ENCODE measurements around the gene GLTPD2. TPM values are rescaled to one million over a fixed set of nuclear protein-coding genes. Genes with fewer than 3 reads are reported as not detected.

The GLTPD2 gene
- polyA plus RNA-seq, 6 donors from 2014 or later: not detected

DNA sequence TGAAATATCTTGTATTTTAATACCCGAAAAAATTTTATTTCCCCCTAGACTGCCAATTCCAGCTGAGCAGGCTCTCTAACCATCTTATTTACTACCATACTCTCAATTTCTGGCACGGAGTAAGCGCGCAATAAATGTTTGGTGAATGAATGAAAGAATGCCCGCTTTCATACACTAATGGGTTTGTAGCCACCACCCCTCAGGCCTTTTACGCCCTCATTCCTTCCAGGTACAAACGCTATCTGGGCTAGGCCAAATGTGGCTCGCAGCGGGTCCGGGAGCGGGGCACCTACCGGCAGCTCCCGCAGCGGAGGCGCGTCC, 17.7 kb downstream of the GLTPD2 start:
- peak overlapping the region in 2 of 6 donors; percentile 9 to 69 for H3K27ac Mint-ChIP-seq

DNA sequence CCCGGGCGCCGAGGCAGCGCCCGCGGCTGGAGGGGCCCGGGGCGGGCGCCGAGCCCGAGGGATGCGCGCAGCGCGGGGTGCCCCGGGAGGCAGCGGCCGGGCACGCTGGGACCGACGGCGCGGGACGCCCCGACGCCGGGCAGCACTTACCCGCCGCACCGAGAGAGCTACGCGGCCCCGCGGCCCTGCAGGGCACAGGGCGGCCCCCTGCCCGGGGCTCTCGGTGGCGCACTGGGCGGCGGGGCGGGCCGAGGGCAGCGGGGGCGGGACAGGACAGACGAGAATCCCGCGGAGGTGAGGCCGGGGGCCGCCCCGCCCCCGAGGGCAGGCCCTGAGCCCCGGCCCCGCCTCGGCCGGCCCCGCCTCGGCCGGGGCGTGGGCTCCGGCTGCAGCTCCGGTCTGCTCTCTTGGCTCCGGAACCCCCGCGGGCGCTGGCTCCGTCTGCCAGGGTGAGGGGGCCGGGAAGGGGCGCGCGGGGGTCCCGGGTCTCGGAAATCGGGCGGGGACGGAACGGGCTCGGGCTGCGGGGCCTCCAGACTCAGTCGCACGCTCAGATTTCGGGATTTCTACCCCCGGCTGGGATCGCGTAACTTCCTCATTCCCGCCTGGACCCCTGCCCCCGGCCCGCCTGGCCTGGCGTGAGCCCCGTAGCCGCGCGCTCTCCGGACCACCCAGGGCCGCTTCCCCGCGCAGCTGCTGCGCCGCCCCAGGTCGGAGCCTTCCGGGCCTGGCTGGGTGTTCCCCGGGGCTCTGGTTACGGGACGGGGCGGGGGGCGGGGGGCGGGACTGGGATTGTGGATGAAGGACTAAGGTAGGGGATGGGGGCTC, 18.2 kb downstream of the GLTPD2 start, which contains the start of gene PLD2:
Gene PLD2, plus strand, starts transcription at position 376 of the 828 bp plus-strand sequence. CDS start 621 bp downstream, outside the sequence.
- H3K4me3 Mint-ChIP-seq: peak within 1 kb of the TSS; percentile 77 to 90 (median 86)
- no peaks in the 10 kb centered on the region for H3K27me3 Mint-ChIP-seq
- ATAC-seq (ENCODE audit: low read depth in 2 of 2) (peak; percentile 97 to 98), DNase-seq (peak; percentile 87)
- H3K27ac Mint-ChIP-seq: peak within 1 kb of the TSS in 4 of 6 donors; percentile 34 to 69 (median 55)
- no peaks in the 10 kb centered on the region for H3K9me3 Mint-ChIP-seq
- peaks cover 5 to 7% of the 10 kb centered on the region in 2 donors for H3K36me3 Mint-ChIP-seq
- peaks cover 19 to 23% (median 21%) of the 10 kb centered on the region in 3 donors for H3K4me1 Mint-ChIP-seq

More for the DNA sequence above, 17.7 kb downstream of the GLTPD2 start:
- H3K9me3 Mint-ChIP-seq: no peaks in the 10 kb centered on the region
- DNase-seq: no peak
- peaks cover 19 to 23% (median 21%) of the 10 kb centered on the region in 3 donors for H3K4me1 Mint-ChIP-seq
- H3K27me3 Mint-ChIP-seq: no peaks in the 10 kb centered on the region
- peaks cover 5 to 7% of the 10 kb centered on the region in 2 donors for H3K36me3 Mint-ChIP-seq
- H3K4me3 Mint-ChIP-seq: peak overlapping the region; percentile 65 to 90 (median 82)
- no peak for ATAC-seq (ENCODE audit: low read depth in 2 of 2)

DNA sequence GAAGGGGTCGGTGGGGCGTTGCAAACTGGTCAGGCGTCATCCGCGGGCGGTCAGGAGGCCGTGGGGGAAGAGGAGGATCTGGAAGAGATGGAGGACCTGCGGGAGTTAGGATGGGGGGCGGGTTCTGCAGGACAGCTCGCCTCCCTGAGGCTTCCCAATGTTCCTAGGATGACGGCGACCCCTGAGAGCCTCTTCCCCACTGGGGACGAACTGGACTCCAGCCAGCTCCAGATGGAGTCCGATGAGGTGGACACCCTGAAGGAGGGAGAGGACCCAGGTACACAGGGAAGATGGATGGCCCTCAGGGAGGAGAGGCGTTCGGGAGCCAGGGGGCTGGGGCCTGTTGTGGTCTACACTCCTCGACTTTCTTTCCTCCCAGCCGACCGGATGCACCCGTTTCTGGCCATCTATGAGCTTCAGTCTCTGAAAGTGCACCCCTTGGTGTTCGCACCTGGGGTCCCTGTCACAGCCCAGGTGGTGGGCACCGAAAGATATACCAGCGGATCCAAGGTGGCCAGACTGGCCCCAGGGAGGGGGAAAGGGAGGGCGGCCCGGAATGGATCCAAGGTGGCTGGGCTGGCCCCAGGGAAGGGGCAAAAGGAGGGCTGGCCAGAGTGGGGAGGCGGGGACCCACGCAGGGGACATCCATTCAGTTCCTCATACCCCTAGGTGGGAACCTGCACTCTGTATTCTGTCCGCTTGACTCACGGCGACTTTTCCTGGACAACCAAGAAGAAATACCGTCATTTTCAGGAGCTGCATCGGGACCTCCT, 19.0 kb downstream of the GLTPD2 start:
- Mint-ChIP-seq H3K36me3 (peaks cover 5 to 7% of the 10 kb centered on the region in 2 donors), H3K4me3 (peak overlapping the region; percentile 77 to 89 (median 80)), H3K27ac (peak overlapping the region in 3 of 6 donors; percentile 15 to 61 (median 49)), H3K9me3 (no peaks in the 10 kb centered on the region), H3K4me1 (peaks cover 19 to 23% (median 21%) of the 10 kb centered on the region in 3 donors), H3K27me3 (no peaks in the 10 kb centered on the region)
- no peak for DNase-seq
- ATAC-seq (ENCODE audit: low read depth in 2 of 2): no peak

DNA sequence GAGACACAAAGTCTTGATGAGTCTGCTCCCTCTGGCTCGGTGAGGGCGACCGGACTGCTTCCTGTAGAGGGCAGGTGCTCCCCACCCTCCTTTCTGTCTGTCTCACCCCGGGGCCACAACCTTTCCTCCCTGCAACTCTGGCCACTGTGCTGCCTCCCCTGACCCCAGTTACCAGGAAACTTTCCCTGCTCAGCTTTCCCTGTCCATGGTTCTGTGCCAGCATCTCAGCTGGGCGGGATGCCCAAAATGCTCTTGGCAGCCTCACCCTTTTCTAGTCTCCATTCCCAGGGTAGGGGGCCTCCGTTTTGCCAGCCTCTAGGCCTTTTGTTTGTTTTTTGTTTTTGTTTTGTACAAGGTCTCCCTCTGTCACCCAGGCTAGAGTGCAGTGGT, 19.6 kb downstream of the GLTPD2 start:
- Mint-ChIP-seq H3K4me1 (peaks cover 19 to 23% (median 21%) of the 10 kb centered on the region in 3 donors), H3K27me3 (no peaks in the 10 kb centered on the region), H3K9me3 (no peaks in the 10 kb centered on the region), H3K36me3 (peaks cover 5 to 7% of the 10 kb centered on the region in 2 donors), H3K27ac (peak overlapping the region in 1 of 6 donors; percentile 59), H3K4me3 (peak overlapping the region; percentile 77 to 89 (median 80))
- DNase-seq (no peak), ATAC-seq (ENCODE audit: low read depth in 2 of 2) (no peak)

DNA sequence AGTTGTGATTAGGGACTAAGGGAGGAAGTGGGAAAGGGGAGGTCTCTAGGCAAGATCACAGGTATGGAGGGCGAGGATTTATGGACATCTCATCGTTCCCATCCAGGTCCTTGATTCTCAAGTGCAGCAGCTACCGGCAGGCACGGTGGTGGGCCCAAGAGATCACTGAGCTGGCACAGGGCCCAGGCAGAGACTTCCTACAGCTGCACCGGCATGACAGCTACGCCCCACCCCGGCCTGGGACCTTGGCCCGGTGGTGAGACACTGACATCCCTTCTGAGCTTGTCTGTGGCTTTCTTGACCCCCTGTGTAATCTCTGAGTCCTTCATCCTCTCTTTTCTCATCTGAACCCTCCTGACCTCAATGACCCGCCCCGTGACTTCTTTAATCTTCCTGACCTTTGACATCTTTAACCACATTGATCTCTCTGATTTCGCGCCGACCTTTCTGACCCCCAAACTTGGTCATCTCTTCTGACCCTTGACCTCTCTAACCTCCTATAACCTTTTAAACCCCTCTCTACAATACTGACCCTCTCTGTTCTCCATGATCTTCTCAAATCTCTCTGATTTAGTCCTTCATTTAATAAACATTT, 22.0 kb downstream of the GLTPD2 start:
- Mint-ChIP-seq H3K27ac (peak overlapping the region in 3 of 6 donors; percentile 11 to 96 (median 82)), H3K9me3 (no peaks in the 10 kb centered on the region), H3K4me3 (peak overlapping the region in 2 of 8 donors; percentile 35 to 75), H3K27me3 (no peaks in the 10 kb centered on the region), H3K4me1 (peaks cover 23 to 24% (median 23%) of the 10 kb centered on the region in 3 donors), H3K36me3 (peaks cover 5 to 7% of the 10 kb centered on the region in 2 donors)
- ATAC-seq (ENCODE audit: low read depth in 2 of 2): no peak
- no peak for DNase-seq

DNA sequence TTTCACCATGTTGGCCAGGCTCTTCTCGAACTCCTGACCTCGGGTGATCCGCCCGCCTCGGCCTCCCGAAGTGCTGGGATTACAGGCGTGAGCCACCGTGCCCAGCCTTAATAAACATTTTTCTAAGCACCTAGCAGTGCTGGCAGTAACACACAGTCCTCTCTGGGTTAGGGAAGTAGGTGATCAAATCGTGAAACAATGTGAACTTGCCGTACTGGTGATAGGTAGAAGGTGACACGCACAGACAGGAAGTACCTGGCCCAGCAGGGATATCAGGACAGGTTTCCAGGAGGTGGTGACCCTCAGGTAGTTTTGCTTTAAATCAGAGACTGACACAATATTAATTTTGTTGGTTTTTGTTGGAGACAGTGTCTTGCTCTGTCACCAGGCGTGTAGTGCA, 22.7 kb downstream of the GLTPD2 start:
- Mint-ChIP-seq H3K9me3 (peaks cover 0 to 2% (median 0%) of the 10 kb centered on the region in 7 donors), H3K36me3 (peaks cover 5 to 8% of the 10 kb centered on the region in 2 donors), H3K4me3 (peak overlapping the region in 1 of 8 donors; percentile 75), H3K27me3 (no peaks in the 10 kb centered on the region), H3K4me1 (peaks cover 20 to 23% (median 21%) of the 10 kb centered on the region in 3 donors), H3K27ac (peak overlapping the region in 1 of 6 donors; percentile 11)
- DNase-seq (no peak), ATAC-seq (ENCODE audit: low read depth in 2 of 2) (no peak)

DNA sequence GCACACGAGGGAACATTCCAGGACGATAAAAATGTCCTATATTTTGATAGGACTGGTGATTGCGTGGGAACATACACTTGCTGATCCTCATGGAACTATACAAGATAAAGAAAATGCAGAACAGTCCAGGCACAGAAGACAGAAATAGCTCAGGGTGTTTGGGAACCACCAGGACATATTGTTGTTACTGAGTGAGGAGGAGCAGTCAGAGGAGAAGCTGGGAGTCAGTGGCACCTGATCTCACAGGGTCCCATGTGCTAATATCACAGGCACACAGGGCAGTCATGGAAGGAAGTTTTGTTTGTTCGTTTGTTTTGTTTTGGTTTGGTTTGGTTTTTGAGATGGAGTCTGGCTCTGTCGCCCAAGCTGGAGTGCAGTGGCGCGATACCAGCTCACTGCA, 23.9 kb downstream of the GLTPD2 start:
- Mint-ChIP-seq H3K4me3 (no peak overlapping the region), H3K36me3 (peaks cover 5 to 18% of the 10 kb centered on the region in 2 donors), H3K27me3 (no peaks in the 10 kb centered on the region), H3K9me3 (peaks cover 0 to 2% (median 0%) of the 10 kb centered on the region in 7 donors), H3K4me1 (peaks cover 17 to 21% (median 17%) of the 10 kb centered on the region in 3 donors), H3K27ac (no peak overlapping the region)
- no peak for ATAC-seq (ENCODE audit: low read depth in 2 of 2)
- no peak for DNase-seq

DNA sequence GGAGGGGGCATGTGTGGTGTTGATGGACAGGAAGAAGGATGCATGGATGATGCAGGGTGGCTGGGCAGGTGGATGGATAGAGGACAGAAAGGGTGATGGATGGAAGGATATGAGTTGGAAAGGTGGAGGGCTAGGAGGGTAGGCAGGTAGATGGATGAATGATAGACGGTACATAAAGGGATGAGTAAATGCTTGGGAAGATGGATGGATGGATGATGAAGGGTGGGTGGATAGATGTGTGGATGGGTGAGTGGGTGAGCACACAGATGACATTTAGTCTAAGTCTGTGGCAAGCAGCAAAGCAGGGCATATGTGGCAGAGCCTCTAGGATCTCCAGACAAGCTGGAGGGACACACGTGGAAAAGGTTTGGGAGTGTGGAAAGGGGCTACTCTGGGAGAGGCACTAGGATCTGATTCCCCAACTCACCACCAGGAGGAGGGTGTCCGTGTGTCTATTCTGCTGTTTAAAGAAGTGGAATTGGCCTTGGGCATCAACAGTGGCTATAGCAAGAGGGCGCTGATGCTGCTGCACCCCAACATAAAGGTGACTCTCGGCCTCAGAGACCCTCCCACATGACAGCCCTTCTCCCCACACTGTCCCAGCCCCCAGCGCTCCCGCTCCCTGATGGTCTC, 26.4 kb downstream of the GLTPD2 start:
- Mint-ChIP-seq H3K9me3 (peaks cover 0 to 2% (median 0%) of the 10 kb centered on the region in 7 donors), H3K27me3 (no peaks in the 10 kb centered on the region), H3K27ac (no peak overlapping the region), H3K4me1 (peaks cover 3 to 6% (median 5%) of the 10 kb centered on the region in 3 donors), H3K36me3 (peaks cover 5 to 11% of the 10 kb centered on the region in 2 donors), H3K4me3 (no peak overlapping the region)
- DNase-seq: no peak
- ATAC-seq (ENCODE audit: low read depth in 2 of 2): no peak

DNA sequence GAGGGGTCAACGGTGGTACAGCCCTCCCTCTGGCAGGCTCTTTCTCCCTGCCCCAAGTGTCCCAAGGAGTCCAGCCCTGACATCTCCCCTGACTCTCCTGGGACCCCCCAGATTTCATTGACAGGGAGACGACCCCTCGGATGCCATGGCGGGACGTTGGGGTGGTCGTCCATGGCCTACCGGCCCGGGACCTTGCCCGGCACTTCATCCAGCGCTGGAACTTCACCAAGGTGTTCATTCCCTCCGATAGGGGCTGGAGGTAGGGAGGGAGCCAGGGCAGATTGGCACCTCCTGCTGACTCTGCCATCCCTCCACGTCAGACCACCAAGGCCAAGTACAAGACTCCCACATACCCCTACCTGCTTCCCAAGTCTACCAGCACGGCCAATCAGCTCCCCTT, 28.1 kb downstream of the GLTPD2 start:
- H3K27ac Mint-ChIP-seq: peak overlapping the region in 1 of 6 donors; percentile 54
- no peaks in the 10 kb centered on the region for H3K27me3 Mint-ChIP-seq
- no peak for DNase-seq
- H3K36me3 Mint-ChIP-seq: peaks cover 0 to 11% of the 10 kb centered on the region in 2 donors
- peaks cover 0 to 5% (median 3%) of the 10 kb centered on the region in 3 donors for H3K4me1 Mint-ChIP-seq
- no peak for ATAC-seq (ENCODE audit: low read depth in 2 of 2)
- H3K9me3 Mint-ChIP-seq: peaks cover 0 to 2% (median 0%) of the 10 kb centered on the region in 7 donors
- no peak overlapping the region for H3K4me3 Mint-ChIP-seq

DNA sequence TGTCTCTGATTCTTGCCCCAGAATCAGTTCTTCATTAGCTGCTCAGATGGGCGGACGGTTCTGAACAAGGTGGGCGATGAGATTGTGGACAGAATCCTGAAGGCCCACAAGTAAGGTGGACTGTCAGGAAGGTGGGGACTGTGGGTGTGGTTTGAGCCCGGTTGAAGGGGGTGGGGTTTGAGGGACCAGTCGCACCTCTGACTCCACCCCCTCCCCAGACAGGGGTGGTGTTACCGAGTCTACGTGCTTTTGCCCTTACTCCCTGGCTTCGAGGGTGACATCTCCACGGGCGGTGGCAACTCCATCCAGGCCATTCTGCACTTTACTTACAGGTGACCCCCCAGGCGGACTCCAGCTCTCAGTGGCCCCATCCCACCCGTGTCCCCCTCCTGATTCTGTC, 29.5 kb downstream of the GLTPD2 start:
- Mint-ChIP-seq H3K4me3 (no peak overlapping the region), H3K4me1 (peaks cover 0 to 5% (median 3%) of the 10 kb centered on the region in 3 donors), H3K27ac (no peak overlapping the region), H3K27me3 (no peaks in the 10 kb centered on the region), H3K9me3 (peaks cover 0 to 2% (median 0%) of the 10 kb centered on the region in 7 donors), H3K36me3 (peaks cover 0 to 11% of the 10 kb centered on the region in 2 donors)
- ATAC-seq (ENCODE audit: low read depth in 2 of 2) (no peak), DNase-seq (no peak)

DNA sequence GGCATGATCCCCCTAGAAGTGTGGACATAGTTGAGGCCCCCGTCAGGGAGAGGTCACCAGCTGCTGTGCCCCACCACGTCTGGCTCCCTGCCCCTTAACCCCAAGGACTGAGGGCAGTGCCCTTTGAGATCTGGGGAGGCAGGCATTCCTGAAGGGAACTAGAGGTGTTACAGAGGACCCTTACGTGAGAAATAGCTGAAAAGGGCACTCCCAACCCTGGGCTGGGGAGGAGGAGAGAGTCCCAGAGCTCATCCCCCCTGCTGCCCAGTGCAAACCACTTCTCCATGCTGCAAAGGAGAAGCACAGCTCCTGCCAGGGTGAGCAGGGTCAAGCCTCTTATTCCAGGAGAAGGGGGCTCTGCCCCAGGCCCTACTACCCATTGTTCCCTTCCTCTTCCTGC, 34.1 kb downstream of the GLTPD2 start:
- H3K9me3 Mint-ChIP-seq: no peaks in the 10 kb centered on the region
- no peak for DNase-seq
- H3K36me3 Mint-ChIP-seq: no peaks in the 10 kb centered on the region

DNA sequence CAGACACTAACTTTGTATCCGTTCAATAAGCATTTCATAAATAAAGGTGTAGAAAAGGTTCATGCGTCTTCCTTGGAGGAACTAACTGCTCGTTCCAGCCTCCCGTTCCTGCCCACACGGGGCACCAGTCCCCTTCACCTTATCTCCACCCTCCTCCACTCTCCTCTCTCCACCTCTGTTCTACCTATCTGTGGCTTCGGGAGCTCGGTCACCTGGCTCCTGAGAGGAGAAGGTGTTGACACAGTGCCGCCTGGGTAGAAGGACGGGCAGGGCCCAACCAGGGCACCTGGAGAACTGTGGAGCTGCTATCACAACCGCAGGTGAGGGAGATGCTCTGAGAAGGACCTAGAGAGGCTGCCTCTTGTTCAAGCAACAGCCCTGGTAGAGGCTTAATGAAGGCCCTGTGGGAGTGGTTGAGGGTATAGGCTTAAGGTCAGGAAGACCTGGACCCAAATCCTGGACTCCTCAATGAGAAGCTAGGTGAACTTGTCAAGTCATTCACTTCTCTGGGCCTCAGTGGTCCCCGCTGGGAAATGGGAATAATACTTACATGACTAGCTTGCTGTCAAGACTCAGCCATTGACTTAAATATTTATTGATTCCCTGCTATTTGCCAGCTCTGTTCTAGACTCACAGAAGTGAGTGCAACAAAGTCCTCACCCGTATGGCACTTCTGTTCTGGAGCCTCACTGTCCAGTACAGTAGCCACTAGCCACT, 34.8 kb downstream of the GLTPD2 start:
- no peaks in the 10 kb centered on the region for H3K27me3 Mint-ChIP-seq
- no peak overlapping the region for H3K4me3 Mint-ChIP-seq
- H3K4me1 Mint-ChIP-seq: no peaks in the 10 kb centered on the region
- no peaks in the 10 kb centered on the region for H3K36me3 Mint-ChIP-seq
- no peak for ATAC-seq (ENCODE audit: low read depth in 2 of 2)
- DNase-seq: no peak
- H3K27ac Mint-ChIP-seq: peak overlapping the region in 1 of 6 donors; percentile 84
- no peaks in the 10 kb centered on the region for H3K9me3 Mint-ChIP-seq

More for the DNA sequence above, 34.1 kb downstream of the GLTPD2 start:
- no peak for ATAC-seq (ENCODE audit: low read depth in 2 of 2)
- H3K27me3 Mint-ChIP-seq: no peaks in the 10 kb centered on the region
- no peak overlapping the region for H3K27ac Mint-ChIP-seq
- no peaks in the 10 kb centered on the region for H3K4me1 Mint-ChIP-seq
- no peak overlapping the region for H3K4me3 Mint-ChIP-seq

Measured in naive B cell (primary cell).